ENCODE data around the gene HDAC9. TPM values are rescaled to one million over a fixed set of nuclear protein-coding genes. Genes with fewer than 3 reads are reported as not detected.

Gene HDAC9
- total RNA-seq, 1 experiment from 2014 or later = 27.6 TPM

GRCh38 chr7:18659746-18660145, 164.2 kb downstream of the HDAC9 start:
- DNase-seq (ENCODE audit: low read depth) = no peak

- no peak for DNase-seq (ENCODE audit: low read depth)
Measured at GRCh38 chr7:18663321-18663720, 167.8 kb downstream of the HDAC9 start.

DNA sequence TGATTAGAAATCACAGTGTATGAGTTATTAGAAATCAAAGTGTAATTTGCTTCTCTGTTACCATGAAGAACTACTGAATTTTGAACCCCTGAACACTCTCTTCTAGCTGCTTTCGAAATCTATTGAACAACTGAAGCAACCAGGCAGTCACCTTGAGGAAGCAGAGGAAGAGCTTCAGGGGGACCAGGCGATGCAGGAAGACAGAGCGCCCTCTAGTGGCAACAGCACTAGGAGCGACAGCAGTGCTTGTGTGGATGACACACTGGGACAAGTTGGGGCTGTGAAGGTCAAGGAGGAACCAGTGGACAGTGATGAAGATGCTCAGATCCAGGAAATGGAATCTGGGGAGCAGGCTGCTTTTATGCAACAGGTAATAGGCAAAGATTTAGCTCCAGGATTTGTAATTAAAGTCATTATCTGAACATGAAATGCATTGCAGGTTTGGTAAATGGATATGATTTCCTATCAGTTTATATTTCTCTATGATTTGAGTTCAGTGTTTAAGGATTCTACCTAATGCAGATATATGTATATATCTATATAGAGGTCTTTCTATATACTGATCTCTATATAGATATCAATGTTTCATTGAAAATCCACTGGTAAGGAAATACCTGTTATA, 170.7 kb downstream of the HDAC9 start:
- peak; percentile 81 for DNase-seq (ENCODE audit: low read depth)

GRCh38 chr7:18667466-18667865, 171.9 kb downstream of the HDAC9 start:
- DNase-seq (ENCODE audit: low read depth) = peak; percentile 88

GRCh38 chr7:18671176-18671575, 175.6 kb downstream of the HDAC9 start:
- peak; percentile 24 for DNase-seq (ENCODE audit: low read depth)

GRCh38 chr7:18675579-18675978, 180.0 kb downstream of the HDAC9 start:
- no peak for DNase-seq (ENCODE audit: low read depth)

- DNase-seq (ENCODE audit: low read depth) = no peak
Measured at GRCh38 chr7:18679261-18679660, 183.7 kb downstream of the HDAC9 start.

- no peak for DNase-seq (ENCODE audit: low read depth)
Measured at GRCh38 chr7:18680576-18680975, 185.0 kb downstream of the HDAC9 start.

DNA sequence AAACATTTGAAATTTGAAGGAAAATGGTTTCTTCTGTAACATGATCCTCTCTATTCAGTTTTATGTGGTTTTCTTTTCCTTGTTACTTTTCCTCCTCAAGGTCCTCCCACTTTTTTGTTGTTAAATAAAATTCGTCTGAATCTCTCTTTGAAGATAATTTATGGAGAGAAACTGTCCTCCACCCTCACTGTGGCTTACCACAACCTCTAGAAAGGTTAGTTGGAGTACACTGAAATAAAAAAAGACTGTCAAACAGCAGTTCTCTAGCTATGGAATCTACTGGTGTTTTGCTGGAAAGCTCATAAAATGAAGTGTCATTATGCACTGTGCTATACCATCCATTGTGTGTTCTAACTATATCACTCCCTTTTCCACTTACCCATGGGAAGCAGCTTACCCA, 189.4 kb downstream of the HDAC9 start:
- peak; percentile 80 for DNase-seq (ENCODE audit: low read depth)

GRCh38 chr7:18685971-18686370, 190.4 kb downstream of the HDAC9 start:
- peak; percentile 52 for DNase-seq (ENCODE audit: low read depth)

DNA sequence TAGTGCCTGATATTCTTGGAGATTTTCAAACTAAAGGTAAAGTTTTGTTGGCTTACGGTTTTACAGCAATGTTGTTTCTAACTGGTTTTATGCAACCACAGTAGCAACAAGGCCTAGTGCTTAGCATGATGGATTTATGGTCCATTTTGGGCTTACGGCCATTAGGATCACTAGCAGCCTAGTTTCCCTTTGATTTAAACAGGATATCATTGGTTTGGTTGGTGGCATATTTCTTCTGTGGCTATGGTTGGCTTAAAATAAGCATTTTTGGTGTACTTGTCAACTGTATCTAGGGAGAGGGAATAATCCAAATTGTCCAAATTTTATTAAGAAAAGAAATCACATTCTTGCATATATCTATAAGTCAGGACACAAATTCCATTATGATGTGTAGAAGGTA, 194.0 kb downstream of the HDAC9 start:
- DNase-seq (ENCODE audit: low read depth) = peak; percentile 47

- DNase-seq (ENCODE audit: low read depth) = peak; percentile 58
Measured at GRCh38 chr7:18693406-18693805, 197.9 kb downstream of the HDAC9 start.

DNA sequence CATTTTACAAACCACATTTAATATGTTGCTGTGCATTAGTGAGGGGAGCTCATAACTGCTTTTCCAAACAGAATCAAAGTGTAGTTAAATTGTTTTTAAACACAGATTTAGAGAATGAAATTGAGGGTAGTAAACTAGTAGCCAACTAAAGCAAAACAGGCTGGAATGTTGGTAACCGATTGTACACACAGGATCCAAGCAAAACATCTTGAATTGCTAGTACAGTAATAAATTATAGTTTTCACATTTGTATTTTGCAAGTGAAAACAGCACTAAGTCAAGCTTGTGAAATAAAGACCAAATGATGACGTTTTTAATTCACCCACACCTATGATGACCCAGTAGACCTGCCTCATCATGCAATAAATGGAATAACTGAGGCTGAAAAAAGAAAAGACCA, 198.3 kb downstream of the HDAC9 start:
- no peak for DNase-seq (ENCODE audit: low read depth)

- DNase-seq (ENCODE audit: low read depth) = no peak
Measured at GRCh38 chr7:18694484-18694883, 198.9 kb downstream of the HDAC9 start.

DNA sequence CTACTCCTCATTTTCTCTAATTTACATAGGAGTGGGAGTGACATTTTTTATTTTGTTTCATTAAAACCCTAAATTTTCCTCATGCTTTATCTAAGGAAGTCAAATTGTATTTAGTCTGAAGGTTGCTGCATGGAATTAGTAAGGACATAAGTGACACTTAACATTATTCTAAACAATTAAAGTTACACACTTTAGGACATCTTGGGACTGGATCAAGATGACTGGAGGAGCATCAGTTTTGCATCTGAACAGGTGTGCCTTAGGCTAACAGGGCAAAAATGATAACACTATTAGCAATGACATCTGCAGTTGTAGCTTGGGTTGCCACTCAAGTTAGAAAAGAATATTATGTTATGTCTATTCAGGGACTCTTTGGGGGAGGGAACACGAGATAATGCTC, 199.4 kb downstream of the HDAC9 start:
- DNase-seq (ENCODE audit: low read depth) = no peak

DNA sequence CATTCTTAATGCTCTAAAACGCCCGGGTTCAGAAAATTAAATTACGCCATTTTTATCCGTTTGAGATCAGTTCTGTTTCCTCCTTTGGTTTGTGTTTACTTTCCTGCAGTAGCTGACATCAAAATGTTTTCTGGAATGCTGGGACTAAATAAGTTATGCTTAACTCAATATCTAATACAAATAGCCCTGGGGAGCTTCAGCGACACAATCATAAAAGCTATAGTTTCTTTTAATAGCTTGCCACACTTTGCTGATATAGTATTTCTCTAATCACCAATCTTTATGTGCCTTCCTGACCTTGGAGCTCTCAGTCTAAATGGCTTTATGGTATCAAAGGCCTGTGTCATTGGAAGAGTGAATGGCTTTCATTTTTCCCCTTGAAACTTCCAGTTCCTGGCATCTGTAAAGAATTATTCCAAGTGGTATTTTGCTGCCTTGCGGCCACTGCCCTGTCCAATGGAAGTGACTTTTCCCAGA, 202.7 kb downstream of the HDAC9 start:
- DNase-seq (ENCODE audit: low read depth) = no peak

- DNase-seq (ENCODE audit: low read depth) = no peak
Measured at GRCh38 chr7:18700147-18700546, 204.6 kb downstream of the HDAC9 start.

DNA sequence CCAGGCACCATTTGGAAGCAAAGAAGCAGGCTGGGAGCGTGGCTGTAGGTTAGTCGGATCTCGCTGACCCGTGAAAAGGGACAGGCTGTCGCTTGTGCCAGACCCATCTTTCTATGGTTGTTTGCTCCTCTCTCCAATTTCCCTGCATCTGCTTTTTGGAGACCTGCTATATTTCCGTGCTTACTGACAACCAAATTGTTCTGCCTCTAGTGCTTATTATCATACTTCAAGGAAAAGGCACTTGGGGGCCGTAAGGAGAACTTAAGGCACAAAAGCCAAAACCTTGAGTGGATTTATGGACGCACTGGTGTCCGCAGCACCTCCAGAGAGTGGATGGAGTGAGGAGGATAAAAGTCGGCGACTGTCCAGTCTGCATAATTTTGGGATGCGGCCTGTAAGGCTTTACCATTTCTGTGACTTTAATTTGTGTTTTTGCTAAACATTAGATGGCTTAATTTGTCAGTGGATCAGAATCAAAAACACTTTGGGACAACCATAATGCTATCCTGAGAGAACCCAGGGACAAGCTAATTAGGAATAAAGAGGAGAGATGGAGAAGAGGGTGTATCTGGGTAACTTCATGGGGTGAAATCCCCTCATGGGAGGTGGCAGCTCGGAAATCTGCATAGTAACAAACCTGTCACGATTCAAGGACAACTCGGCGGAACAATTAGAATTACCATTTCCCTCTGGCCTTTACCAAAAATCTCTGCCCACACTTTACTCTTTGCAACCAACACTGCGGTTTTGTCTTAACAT, 206.7 kb downstream of the HDAC9 start:
- DNase-seq (ENCODE audit: low read depth) = no peak

GRCh38 chr7:18703685-18704084, 208.1 kb downstream of the HDAC9 start:
- no peak for DNase-seq (ENCODE audit: low read depth)

DNA sequence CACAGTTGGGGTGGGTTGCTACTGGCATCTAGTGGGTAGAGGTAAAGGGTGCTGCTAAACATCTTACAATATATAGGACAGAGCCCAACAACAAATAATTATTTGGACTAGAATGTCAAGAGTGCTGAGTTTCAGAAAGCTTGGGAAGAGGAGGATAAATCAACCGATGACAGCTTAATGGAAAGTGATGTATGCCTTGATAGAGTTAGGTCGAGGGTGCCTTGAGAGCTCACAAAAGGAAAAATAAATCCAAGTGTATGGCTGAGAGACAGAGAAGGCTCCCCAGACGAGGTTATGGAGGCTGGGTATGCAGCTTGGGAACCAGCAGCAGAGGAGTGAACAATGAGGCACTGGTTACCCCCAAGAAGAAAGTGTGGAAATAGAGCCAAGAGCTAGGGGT, 211.1 kb downstream of the HDAC9 start:
- no peak for DNase-seq (ENCODE audit: low read depth)

GRCh38 chr7:18708204-18708603, 212.7 kb downstream of the HDAC9 start:
- DNase-seq (ENCODE audit: low read depth) = no peak

DNA sequence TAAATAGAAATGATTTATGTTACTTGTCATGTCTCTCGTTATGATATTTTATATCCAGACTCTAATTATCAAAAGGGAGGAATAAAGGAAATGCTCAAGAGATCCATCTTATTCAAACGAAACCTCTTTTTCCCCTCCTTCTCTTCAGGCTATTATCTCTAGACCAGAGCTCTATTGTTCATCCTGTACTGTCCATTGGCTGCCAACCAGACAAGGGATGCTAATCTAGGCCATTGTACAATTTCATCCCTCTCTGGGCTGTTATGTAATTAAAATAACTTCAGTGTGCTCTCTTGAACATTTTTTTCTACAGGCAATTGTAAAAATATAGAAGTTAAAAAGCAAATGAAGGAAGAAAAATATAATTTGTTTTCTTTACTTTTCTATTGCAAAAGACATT, 220.4 kb downstream of the HDAC9 start:
- no peak for DNase-seq (ENCODE audit: low read depth)

GRCh38 chr7:18721429-18721828, 225.9 kb downstream of the HDAC9 start:
- no peak for DNase-seq (ENCODE audit: low read depth)

Data from M059J (cell line).